GM13976 (cell line): ENCODE measurements around the gene TRIP6.

Experiments
- DNase-seq: peaks from one replicate; pipeline ENCODE4 v3.0.0; 2012; ENCODE audit warnings: low spot score
- in situ Hi-C: fragments of 300-500 bp; cut with MboI; formaldehyde crosslinking; loops from one replicate; pipeline ENCODE4 v1.12.0; 2022; ENCODE audit warnings: low sequenced_read_pairs, mixed read lengths, inconsistent platforms; ENCODE audit not compliant: unreplicated experiment
- TF ChIP-seq, protein P1 (sequence below): IDR thresholded peaks from 2 replicates; pipeline ENCODE4 v1.5.1; 2012; ENCODE audit warnings: borderline replicate concordance, mild to moderate bottlenecking; ENCODE audit not compliant: insufficient read depth; ENCODE audit errors: extremely low read depth, missing control alignments, control extremely low read depth

Gene TRIP6, protein sequence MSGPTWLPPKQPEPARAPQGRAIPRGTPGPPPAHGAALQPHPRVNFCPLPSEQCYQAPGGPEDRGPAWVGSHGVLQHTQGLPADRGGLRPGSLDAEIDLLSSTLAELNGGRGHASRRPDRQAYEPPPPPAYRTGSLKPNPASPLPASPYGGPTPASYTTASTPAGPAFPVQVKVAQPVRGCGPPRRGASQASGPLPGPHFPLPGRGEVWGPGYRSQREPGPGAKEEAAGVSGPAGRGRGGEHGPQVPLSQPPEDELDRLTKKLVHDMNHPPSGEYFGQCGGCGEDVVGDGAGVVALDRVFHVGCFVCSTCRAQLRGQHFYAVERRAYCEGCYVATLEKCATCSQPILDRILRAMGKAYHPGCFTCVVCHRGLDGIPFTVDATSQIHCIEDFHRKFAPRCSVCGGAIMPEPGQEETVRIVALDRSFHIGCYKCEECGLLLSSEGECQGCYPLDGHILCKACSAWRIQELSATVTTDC

DNA sequence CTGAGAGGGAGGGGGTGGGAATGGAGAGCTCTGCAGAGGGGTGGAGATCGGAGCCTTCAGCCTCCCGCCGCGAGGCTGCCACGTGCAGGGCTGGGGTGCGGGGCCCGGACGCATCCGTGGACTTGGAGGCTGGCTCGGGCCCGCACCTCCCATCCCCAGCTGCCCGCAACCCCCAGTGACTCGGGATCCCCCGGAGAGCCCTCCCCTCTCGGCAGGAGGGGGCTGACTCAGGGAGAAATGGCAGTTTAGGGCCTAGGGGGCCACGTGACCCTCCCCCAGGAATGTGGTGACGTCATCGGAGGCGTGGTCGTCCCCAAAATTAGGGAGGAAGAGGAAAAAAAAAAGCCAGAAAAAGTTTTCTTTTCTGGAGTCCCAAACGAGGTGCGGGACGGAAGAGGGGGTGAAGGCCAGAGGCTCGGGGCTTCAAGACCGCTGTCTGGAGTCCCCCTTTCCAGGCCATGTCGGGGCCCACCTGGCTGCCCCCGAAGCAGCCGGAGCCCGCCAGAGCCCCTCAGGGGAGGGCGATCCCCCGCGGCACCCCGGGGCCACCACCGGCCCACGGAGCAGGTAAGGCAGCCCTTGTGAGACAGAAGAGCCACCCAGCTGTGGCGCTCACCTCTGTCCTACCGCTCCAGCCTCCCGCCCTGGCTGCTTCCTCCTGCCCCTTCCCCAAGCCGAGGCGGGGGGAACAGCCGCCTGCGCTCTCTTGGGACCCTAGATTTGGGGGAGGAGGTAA, at the start of gene TRIP6:
Gene TRIP6, plus strand, starts transcription at position 348 of the 736 bp plus-strand sequence. Its CDS starts 111 bp downstream, at position 459.
- in situ Hi-C loops = loop anchor here (25.0 kb wide), 1 partner anchor 405 kb away; the partner anchor contains the start of gene SPACDR
- DNase-seq = peak; percentile 89

DNA sequence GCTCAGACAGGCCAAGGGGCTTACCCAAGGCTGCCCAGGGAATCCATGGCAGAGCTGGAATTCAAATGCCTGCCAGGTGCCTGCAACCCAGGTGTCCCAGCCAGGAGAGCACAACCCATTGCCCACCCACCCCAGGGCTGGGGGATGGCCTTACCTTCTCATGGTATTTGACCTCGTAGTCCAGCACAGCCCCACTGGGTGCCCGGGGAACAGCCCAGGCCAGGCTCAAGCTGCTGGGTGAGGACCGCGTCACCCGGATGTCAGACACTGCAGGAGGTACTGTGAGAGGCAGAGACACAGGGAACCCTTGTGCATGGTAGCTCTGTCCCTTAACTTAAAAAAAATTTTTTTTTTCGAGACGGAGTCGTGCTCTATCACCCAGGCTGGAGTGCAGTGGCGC, 48.8 kb upstream of the TRIP6 start:
- in situ Hi-C loops = no loop called here
- no peak for DNase-seq

More for the DNA sequence above, at the start of gene TRIP6:
- TF ChIP-seq, protein P1, sequence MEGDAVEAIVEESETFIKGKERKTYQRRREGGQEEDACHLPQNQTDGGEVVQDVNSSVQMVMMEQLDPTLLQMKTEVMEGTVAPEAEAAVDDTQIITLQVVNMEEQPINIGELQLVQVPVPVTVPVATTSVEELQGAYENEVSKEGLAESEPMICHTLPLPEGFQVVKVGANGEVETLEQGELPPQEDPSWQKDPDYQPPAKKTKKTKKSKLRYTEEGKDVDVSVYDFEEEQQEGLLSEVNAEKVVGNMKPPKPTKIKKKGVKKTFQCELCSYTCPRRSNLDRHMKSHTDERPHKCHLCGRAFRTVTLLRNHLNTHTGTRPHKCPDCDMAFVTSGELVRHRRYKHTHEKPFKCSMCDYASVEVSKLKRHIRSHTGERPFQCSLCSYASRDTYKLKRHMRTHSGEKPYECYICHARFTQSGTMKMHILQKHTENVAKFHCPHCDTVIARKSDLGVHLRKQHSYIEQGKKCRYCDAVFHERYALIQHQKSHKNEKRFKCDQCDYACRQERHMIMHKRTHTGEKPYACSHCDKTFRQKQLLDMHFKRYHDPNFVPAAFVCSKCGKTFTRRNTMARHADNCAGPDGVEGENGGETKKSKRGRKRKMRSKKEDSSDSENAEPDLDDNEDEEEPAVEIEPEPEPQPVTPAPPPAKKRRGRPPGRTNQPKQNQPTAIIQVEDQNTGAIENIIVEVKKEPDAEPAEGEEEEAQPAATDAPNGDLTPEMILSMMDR = no peak

DNA sequence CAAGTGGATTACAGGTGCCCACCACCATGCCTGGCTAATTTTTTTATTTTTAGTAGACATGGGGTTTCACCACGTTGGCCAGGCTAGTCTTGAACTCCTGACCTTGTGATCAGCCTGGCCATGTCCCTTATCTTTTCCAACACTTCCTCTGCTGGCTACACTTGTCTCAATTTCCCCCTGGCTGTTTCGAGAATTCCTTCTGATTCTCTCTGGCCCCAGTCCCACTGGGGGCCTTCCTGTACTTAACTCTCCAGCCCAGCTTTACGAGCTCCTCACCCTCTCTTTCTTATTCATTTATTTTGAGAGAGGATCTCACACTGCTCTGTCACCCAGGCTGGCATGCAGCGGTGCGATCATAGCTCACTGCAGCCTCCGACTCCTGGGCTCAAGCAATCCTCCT, 48.4 kb upstream of the TRIP6 start:
- in situ Hi-C loops = no loop called here
- DNase-seq = no peak
- TF ChIP-seq, protein P1 = no peak

More for the DNA sequence above, 48.8 kb upstream of the TRIP6 start:
- TF ChIP-seq, protein P1 = no peak

DNA sequence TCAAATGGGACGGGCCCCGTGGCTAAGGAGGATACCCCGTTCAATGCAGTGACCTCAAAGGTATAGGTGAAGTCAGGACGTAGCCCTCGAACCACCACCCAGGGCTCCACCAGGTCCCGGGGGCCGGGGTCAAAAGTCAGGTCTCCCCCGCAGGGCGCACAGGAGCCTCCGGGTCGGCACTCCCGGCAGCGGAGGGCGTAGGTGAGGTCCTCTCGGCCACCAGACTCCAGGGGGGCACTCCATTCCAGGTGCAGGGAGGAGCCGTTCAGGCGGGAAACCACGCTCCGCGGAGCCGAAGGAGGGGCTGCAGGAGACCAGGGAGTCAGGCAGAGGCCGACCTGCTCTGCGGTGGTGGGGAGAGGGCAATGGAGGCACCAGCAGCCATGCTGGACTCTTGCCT, 47.6 kb upstream of the TRIP6 start:
- DNase-seq = no peak
- TF ChIP-seq, protein P1 = no peak
- in situ Hi-C loops = no loop called here

DNA sequence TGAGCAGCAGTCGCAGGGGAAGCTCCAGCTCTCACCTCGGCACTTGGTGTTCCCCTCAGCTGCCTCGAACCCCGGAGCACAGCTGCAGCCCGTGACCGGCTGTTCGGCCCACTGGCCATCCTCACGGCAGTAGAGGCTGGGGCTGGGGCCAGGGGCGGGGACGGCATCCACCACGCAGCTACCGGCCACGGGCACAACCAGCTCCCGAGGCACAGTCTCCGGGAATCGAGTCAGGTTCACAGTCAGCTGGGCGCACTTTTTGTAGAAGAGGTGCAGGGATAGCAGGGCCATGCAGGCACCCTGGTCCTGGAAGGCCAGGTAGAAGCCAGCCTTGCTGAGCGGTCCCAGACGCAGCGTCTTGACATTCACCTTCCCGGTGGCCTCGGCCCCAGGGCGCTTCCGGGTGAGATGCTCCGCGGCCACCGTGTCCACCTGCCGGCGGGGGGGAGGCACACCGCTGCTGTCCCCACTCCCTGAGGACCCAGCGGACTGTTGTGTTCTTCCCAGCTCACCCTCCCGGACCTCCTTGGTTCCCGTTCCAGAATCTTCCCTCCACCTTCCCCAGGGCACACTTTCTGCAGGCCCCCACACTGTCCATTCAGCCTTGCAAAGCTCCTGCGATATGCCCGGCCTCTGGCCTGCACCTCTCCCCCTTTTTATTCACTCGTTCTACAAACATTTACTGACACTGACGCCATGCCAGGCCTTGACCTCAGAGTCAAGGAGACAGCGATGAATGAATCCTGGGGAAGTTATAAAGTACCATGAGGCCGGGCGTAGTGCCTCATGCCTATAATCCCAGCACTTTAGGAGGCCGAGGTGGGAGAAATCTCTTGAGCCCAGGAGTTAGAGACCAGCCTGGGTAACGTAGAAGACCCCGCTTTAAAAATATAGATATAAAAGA, 44.7 kb upstream of the TRIP6 start:
- TF ChIP-seq, protein P1 = no peak
- in situ Hi-C loops = no loop called here

DNA sequence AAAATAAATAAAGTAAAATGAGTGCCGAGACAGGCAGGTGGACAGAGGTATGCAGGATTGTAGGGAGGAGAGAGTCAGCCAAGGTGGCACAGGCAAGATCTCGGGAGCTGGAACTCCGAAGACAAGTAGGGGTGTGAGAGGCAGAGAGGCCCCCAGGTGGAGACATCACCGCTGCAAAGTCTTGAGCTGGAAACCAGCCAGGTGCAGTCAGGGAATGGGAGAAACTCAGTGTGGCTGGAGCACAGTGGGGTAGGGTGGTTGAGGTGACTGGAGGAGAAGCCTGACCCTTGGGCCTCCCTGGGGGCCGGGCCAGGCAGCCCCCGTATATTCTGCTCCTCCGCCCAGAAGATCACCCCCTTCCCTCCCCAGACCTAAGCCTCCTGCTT, 44.1 kb upstream of the TRIP6 start:
- TF ChIP-seq, protein P1 = no peak
- in situ Hi-C loops = no loop called here
- no peak for DNase-seq

More for the DNA sequence above, 44.7 kb upstream of the TRIP6 start:
- no peak for DNase-seq
